WTC11 (cell line): ENCODE results near the gene DARS1.

Experiments
- CBFB ChIP-seq: sonication (generic); formaldehyde crosslinking; IDR thresholded peaks from 2 replicates; pipeline ENCODE4 v1.8.1; 2022; ENCODE audit warnings: mild to moderate bottlenecking, low read depth, missing genetic modification reagents
- CREB1 ChIP-seq: sonication (generic); formaldehyde crosslinking; IDR thresholded peaks from 2 replicates; pipeline ENCODE4 v1.8.0; 2023; ENCODE audit warnings: mild to moderate bottlenecking, missing genetic modification reagents
- NR2C2 ChIP-seq: sonication (generic); formaldehyde crosslinking; IDR thresholded peaks from 2 replicates; pipeline ENCODE4 v1.8.0; 2022; ENCODE audit warnings: mild to moderate bottlenecking, missing genetic modification reagents
- NR3C1 ChIP-seq: sonication (generic); formaldehyde crosslinking; conservative IDR thresholded peaks from 2 replicates; pipeline ENCODE4 v1.8.1; 2023; ENCODE audit warnings: low read depth, mild to moderate bottlenecking, missing genetic modification reagents
- OVOL2 ChIP-seq: fragments of 250-450 bp; sonication (Bioruptor Pico); IDR thresholded peaks from 2 replicates; pipeline ENCODE4 v1.9.0; 2021; ENCODE audit warnings: mild to moderate bottlenecking, borderline replicate concordance
- SMAD3 ChIP-seq: sonication (generic); formaldehyde crosslinking; IDR thresholded peaks from 2 replicates; pipeline ENCODE4 v1.8.0; 2022; ENCODE audit warnings: missing genetic modification reagents, mild to moderate bottlenecking, borderline replicate concordance
- SMAD4 ChIP-seq: sonication (generic); formaldehyde crosslinking; IDR thresholded peaks from 2 replicates; pipeline ENCODE4 v1.8.0; 2022; ENCODE audit warnings: mild to moderate bottlenecking, missing genetic modification reagents
- SP1 ChIP-seq: sonication (generic); formaldehyde crosslinking; conservative IDR thresholded peaks from 2 replicates; pipeline ENCODE4 v1.8.1; 2022; ENCODE audit warnings: missing genetic modification reagents
- TF ChIP-seq, protein P1 (sequence below): sonication (generic); formaldehyde crosslinking; IDR thresholded peaks from 2 replicates; pipeline ENCODE4 v1.8.0; 2022; ENCODE audit warnings: mild to moderate bottlenecking, missing genetic modification reagents
- TF ChIP-seq, protein P2 (sequence below): fragments of 200-600 bp; IDR thresholded peaks from 2 replicates; pipeline ENCODE4 v1.8.0; 2022; ENCODE audit warnings: antibody characterized with exemption
- TF ChIP-seq, protein P3 (sequence below): sonication (generic); formaldehyde crosslinking; IDR thresholded peaks from 2 replicates; pipeline ENCODE4 v1.8.0; 2023; ENCODE audit warnings: mild to moderate bottlenecking, missing genetic modification reagents
- TF ChIP-seq, protein P4 (sequence below): sonication (generic); formaldehyde crosslinking; IDR thresholded peaks from 2 replicates; pipeline ENCODE4 v1.8.0; 2022; ENCODE audit warnings: mild to moderate bottlenecking, missing genetic modification reagents

DNA sequence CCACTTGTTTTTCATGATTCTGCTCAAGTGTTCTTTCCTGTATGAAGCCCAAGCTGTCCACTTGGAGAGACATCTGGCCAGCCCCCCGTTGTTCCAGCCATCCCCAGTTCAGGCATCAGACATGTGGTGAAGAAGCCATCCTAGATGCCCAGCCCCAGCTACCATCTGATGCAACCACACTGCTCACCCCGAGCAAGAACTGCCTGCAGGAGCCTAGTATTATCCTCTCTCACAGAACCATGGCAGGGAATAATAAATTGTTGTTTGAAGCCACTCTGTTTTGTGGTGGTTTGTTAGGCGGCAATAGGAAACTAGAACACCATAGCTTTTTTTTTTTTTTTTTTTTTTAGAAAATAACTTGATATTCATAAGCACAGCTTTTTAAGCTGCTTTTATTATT lies 19.5 kb upstream of the DARS1 start:
- TF ChIP-seq, protein P1, sequence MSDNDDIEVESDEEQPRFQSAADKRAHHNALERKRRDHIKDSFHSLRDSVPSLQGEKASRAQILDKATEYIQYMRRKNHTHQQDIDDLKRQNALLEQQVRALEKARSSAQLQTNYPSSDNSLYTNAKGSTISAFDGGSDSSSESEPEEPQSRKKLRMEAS, result no peak
- TF ChIP-seq OVOL2 (CRISPR knock-in tag) (no peak), SMAD4 (CRISPR knock-in tag) (no peak), CBFB (no peak), SP1 (CRISPR knock-in tag) (no peak), NR3C1 (CRISPR knock-in tag) (no peak), SMAD3 (no peak), CREB1 (CRISPR knock-in tag) (no peak), NR2C2 (CRISPR knock-in tag) (no peak)
- TF ChIP-seq, protein P2, sequence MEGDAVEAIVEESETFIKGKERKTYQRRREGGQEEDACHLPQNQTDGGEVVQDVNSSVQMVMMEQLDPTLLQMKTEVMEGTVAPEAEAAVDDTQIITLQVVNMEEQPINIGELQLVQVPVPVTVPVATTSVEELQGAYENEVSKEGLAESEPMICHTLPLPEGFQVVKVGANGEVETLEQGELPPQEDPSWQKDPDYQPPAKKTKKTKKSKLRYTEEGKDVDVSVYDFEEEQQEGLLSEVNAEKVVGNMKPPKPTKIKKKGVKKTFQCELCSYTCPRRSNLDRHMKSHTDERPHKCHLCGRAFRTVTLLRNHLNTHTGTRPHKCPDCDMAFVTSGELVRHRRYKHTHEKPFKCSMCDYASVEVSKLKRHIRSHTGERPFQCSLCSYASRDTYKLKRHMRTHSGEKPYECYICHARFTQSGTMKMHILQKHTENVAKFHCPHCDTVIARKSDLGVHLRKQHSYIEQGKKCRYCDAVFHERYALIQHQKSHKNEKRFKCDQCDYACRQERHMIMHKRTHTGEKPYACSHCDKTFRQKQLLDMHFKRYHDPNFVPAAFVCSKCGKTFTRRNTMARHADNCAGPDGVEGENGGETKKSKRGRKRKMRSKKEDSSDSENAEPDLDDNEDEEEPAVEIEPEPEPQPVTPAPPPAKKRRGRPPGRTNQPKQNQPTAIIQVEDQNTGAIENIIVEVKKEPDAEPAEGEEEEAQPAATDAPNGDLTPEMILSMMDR, result no peak
- TF ChIP-seq, protein P3, sequence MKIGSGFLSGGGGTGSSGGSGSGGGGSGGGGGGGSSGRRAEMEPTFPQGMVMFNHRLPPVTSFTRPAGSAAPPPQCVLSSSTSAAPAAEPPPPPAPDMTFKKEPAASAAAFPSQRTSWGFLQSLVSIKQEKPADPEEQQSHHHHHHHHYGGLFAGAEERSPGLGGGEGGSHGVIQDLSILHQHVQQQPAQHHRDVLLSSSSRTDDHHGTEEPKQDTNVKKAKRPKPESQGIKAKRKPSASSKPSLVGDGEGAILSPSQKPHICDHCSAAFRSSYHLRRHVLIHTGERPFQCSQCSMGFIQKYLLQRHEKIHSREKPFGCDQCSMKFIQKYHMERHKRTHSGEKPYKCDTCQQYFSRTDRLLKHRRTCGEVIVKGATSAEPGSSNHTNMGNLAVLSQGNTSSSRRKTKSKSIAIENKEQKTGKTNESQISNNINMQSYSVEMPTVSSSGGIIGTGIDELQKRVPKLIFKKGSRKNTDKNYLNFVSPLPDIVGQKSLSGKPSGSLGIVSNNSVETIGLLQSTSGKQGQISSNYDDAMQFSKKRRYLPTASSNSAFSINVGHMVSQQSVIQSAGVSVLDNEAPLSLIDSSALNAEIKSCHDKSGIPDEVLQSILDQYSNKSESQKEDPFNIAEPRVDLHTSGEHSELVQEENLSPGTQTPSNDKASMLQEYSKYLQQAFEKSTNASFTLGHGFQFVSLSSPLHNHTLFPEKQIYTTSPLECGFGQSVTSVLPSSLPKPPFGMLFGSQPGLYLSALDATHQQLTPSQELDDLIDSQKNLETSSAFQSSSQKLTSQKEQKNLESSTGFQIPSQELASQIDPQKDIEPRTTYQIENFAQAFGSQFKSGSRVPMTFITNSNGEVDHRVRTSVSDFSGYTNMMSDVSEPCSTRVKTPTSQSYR (CRISPR knock-in tag), result no peak
- TF ChIP-seq, protein P4, sequence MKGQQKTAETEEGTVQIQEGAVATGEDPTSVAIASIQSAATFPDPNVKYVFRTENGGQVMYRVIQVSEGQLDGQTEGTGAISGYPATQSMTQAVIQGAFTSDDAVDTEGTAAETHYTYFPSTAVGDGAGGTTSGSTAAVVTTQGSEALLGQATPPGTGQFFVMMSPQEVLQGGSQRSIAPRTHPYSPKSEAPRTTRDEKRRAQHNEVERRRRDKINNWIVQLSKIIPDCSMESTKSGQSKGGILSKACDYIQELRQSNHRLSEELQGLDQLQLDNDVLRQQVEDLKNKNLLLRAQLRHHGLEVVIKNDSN (CRISPR knock-in tag), result no peak
